GM12875 (cell line): ENCODE data around the gene TCERG1L.

Experiments used
- H3K4me3 ChIP-seq: one replicate; pipeline ENCODE4 v1.5.1; 2011; ENCODE audit warnings: low read depth, low read length, control low read depth
- TF ChIP-seq, protein P1 (sequence below): IDR thresholded peaks from 2 replicates; pipeline ENCODE4 v1.5.1; 2011; ENCODE audit warnings: low read depth, mild to moderate bottlenecking, control low read depth, inconsistent platforms, low read length, moderate library complexity, borderline replicate concordance; ENCODE audit not compliant: insufficient read depth

TCERG1L gene

GRCh38 chr10:131096031-131096430 lies 215.5 kb downstream of the TCERG1L start:
- no peak overlapping the region for H3K4me3 ChIP-seq
- TF ChIP-seq, protein P1, sequence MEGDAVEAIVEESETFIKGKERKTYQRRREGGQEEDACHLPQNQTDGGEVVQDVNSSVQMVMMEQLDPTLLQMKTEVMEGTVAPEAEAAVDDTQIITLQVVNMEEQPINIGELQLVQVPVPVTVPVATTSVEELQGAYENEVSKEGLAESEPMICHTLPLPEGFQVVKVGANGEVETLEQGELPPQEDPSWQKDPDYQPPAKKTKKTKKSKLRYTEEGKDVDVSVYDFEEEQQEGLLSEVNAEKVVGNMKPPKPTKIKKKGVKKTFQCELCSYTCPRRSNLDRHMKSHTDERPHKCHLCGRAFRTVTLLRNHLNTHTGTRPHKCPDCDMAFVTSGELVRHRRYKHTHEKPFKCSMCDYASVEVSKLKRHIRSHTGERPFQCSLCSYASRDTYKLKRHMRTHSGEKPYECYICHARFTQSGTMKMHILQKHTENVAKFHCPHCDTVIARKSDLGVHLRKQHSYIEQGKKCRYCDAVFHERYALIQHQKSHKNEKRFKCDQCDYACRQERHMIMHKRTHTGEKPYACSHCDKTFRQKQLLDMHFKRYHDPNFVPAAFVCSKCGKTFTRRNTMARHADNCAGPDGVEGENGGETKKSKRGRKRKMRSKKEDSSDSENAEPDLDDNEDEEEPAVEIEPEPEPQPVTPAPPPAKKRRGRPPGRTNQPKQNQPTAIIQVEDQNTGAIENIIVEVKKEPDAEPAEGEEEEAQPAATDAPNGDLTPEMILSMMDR = no peak

DNA sequence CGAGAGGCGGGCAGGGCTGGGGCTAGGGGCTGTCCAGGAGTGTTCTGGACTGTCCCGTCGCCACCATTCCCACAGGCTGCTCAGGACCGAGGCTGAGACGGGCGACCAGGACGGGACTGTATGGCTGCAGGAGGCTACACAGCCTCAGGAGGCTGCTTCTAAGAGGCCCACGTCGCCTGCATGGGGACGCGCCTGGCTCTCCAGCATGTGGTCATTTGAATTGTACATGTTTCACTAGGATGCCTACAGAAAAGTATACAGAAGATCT lies 216.3 kb downstream of the TCERG1L start:
- TF ChIP-seq, protein P1 = no peak
- H3K4me3 ChIP-seq = no peak overlapping the region

DNA sequence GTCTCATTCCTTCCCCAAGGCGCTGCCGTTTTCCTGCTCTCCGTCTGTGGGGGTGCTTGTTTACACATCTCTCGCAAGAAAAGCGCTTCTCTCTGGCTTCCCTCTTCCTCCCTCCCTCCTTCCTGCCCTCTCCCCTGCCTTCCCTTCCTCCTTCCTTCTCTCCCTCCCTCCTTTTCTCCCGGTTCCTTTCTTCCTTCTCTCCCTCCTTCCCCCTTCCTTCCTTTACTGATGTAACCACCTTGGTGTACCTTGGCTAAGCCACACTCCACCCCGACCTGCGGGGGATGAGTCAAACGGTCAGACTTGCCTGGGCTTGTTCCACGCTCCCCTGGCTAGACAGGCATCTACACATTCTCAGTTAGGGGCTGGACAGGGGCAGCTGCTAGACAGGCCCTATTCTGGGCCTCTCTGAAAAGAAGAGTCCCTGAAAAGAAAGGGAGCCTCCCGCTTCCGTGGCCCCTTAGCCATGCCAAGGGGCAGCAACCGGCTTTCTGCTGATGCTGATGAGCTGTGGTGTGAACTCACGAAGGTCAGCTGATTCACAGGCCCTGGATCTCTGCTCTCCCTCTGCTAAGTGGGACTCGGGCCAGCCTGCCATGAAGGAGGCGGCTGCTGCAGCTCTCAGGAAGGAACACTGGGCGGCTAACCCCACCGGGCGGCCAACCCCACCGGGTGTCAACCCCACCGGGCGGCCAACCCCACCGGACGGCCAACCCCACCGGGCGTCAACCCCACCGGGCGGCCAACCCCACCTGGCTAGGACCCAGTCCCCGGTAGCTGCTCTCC lies 216.8 kb downstream of the TCERG1L start:
- TF ChIP-seq, protein P1 = no peak

GRCh38 chr10:131093795-131094366 lies 217.6 kb downstream of the TCERG1L start:
- no peak overlapping the region for H3K4me3 ChIP-seq
- TF ChIP-seq, protein P1 = no peak

More for the DNA sequence above, 216.8 kb downstream of the TCERG1L start:
- no peak overlapping the region for H3K4me3 ChIP-seq

GRCh38 chr10:131093346-131093745 lies 218.2 kb downstream of the TCERG1L start:
- TF ChIP-seq, protein P1 = no peak
- H3K4me3 ChIP-seq = no peak overlapping the region

GRCh38 chr10:131092876-131093275 lies 218.6 kb downstream of the TCERG1L start:
- H3K4me3 ChIP-seq = no peak overlapping the region
- TF ChIP-seq, protein P1 = no peak

- H3K4me3 ChIP-seq = no peak overlapping the region
- TF ChIP-seq, protein P1 = no peak
Observed at GRCh38 chr10:131092386-131092785, 219.1 kb downstream of the TCERG1L start.
